K562 (cell line): Measurements from ENCODE around the gene HNRNPF.

Source experiments
- CEBPB ChIP-seq: fragments of 450-650 bp; IDR thresholded peaks from 2 replicates; pipeline ENCODE4 v1.6.1; 2016; ENCODE audit warnings: missing genetic modification characterization, missing compliant biosample characterization
- FOS ChIP-seq: IDR thresholded peaks from 3 replicates; pipeline ENCODE4 v1.6.1; 2011; ENCODE audit not compliant: insufficient read length; ENCODE audit errors: extremely low read depth
- HNRNPH1 ChIP-seq: fragments of 200-400 bp; formaldehyde crosslinking; optimal IDR thresholded peaks from 2 replicates; pipeline ENCODE3; 2017; ENCODE audit warnings: low read depth, mild to moderate bottlenecking, low read length, moderate library complexity
- MXI1 ChIP-seq: IDR thresholded peaks from 2 replicates; pipeline ENCODE4 v1.6.1; 2011; ENCODE audit warnings: low read depth, mild to moderate bottlenecking, improper control_type of control experiment, low read length
- POLR2A ChIP-seq: fragments of 450-650 bp; conservative IDR thresholded peaks from 2 replicates; pipeline ENCODE4 v1.6.1; 2016
- SREBF2 ChIP-seq: sonication (generic); formaldehyde crosslinking; IDR thresholded peaks from 2 replicates; pipeline ENCODE4 v1.4.0; 2020; ENCODE audit warnings: mild to moderate bottlenecking, missing genetic modification reagents
- TCF7L2 ChIP-seq: fragments of 150-350 bp; IDR thresholded peaks from 2 replicates; pipeline ENCODE4 v1.6.1; 2016; ENCODE audit warnings: low read depth, mild to moderate bottlenecking, low read length, moderate library complexity
- YY1 ChIP-seq, 3 experiments: IDR thresholded peaks; 2 replicates each; pipeline ENCODE4 v1.6.1; 2011; ENCODE audit warnings: low read length in 2 of 3, mild to moderate bottlenecking in 2 of 3, moderate library complexity in 2 of 3, borderline replicate concordance in 1 of 3, control low read depth in 1 of 3, low read depth in 1 of 3; ENCODE audit not compliant: insufficient read depth in 3 of 3, insufficient replicate concordance in 2 of 3, control insufficient read depth in 1 of 3, insufficient read length in 1 of 3; ENCODE audit errors: extremely low read depth in 1 of 3
- ZEB2 ChIP-seq: fragments of 450-650 bp; IDR thresholded peaks from 2 replicates; pipeline ENCODE4 v1.6.1; 2016
- ZFP1 ChIP-seq: fragments of 450-650 bp; formaldehyde crosslinking; IDR thresholded peaks from 2 replicates; pipeline ENCODE4 v1.4.0; 2020; ENCODE audit warnings: mild to moderate bottlenecking, mixed read lengths
- TF ChIP-seq, protein P1 (sequence below): sonication (generic); formaldehyde crosslinking; IDR thresholded peaks from 2 replicates; pipeline ENCODE4 v1.8.1; 2023; ENCODE audit warnings: mild to moderate bottlenecking, missing genetic modification reagents
- TF ChIP-seq, protein P2 (sequence below): sonication (generic); formaldehyde crosslinking; IDR thresholded peaks from 2 replicates; pipeline ENCODE4 v1.9.0; 2022; ENCODE audit warnings: mild to moderate bottlenecking, missing genetic modification reagents

DNA sequence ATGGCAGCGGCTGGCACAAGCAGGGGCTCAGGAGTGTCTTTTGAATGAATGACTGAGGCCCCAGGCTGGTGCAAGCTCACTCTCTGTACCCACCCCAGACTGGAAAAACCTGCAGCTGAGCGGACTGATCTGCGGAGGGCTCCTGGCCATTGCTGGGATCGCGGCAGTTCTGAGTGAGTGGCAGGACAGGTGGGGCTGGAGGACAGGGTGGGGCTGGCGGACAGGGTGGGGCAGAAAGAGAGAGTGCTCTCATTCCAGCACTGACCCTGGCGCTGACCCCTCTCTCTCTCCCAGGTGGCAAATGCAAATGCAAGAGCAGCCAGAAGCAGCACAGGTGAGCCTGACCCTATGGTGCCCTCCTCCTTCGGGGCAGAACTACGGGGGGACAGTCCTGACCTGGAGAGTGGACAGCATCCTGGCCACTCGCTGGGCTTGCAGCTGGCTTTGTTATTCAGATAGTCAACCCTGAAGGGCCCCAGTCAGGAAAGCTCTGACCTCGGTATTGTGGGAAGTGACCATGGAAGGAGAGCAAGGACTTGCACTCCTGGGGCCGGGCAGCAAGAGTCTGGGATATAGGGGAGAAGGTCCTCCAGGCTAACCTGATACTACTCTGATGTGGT, 33.5 kb downstream of the HNRNPF start:
- TF ChIP-seq POLR2A (no peak), HNRNPH1 (no peak), SREBF2 (CRISPR knock-in tag) (no peak), ZEB2 (no peak), YY1 (IDR thresholded peaks at IDR 0.05; ENCODE audit: borderline replicate concordance in 1 of 3, control insufficient read depth in 1 of 3, extremely low read depth in 1 of 3, insufficient read depth in 3 of 3, insufficient read length in 1 of 3, insufficient replicate concordance in 2 of 3, low read depth in 1 of 3, low read length in 2 of 3) (no peak), FOS (no peak), TCF7L2 (no peak), ZFP1 (no peak), MXI1 (no peak), CEBPB (tag) (no peak)
- TF ChIP-seq, protein P1, sequence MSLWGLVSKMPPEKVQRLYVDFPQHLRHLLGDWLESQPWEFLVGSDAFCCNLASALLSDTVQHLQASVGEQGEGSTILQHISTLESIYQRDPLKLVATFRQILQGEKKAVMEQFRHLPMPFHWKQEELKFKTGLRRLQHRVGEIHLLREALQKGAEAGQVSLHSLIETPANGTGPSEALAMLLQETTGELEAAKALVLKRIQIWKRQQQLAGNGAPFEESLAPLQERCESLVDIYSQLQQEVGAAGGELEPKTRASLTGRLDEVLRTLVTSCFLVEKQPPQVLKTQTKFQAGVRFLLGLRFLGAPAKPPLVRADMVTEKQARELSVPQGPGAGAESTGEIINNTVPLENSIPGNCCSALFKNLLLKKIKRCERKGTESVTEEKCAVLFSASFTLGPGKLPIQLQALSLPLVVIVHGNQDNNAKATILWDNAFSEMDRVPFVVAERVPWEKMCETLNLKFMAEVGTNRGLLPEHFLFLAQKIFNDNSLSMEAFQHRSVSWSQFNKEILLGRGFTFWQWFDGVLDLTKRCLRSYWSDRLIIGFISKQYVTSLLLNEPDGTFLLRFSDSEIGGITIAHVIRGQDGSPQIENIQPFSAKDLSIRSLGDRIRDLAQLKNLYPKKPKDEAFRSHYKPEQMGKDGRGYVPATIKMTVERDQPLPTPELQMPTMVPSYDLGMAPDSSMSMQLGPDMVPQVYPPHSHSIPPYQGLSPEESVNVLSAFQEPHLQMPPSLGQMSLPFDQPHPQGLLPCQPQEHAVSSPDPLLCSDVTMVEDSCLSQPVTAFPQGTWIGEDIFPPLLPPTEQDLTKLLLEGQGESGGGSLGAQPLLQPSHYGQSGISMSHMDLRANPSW (CRISPR knock-in tag), result no peak
- TF ChIP-seq, protein P2, sequence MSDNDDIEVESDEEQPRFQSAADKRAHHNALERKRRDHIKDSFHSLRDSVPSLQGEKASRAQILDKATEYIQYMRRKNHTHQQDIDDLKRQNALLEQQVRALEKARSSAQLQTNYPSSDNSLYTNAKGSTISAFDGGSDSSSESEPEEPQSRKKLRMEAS, result no peak
